ENCODE data around the gene YOD1.

YOD1 gene

DNA sequence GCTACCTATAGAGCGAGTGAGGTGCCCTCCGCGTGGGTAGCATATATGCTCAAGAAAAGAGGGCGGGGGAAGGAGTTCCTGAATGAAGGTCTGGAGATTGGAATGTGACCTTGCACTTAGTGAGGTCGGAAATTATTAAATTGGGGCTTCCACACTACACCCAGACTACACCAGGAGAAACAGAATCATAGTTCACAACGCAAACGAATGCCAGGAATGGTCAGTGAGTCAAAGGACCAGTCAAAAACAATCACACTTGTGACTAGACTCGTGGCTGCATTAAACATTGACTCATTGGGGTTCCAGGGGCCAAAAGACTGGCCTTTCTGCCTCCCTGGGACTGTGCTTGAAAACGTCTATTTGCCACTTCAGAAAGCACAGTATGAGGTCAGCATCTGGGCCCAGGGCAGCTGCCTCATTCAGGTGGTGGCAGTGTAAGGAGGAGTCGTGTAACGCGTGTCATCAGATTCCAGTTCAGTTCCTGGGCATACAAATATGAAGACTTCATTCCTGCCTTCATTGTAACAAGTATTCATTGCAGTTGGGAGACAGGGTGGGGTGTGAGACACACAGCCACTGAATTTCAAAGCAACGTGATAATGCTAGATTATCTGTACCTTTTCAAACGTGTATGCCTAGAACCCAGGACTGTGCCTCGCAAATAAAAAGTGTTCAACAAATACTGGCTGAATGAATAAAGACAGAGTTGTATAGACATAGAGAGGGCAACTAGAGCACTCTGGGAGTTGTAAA is at the start of gene YOD1:
Gene YOD1, minus strand, starts transcription at position 18 of the 753 bp plus-strand sequence. CDS start 178 bp downstream, outside the sequence.
- no peak for DNase-seq (ENCODE audit: low read depth in 2 of 2)

GRCh38 chr1:207097871-207098324 is 46.9 kb upstream of the YOD1 start:
- no peak for DNase-seq (ENCODE audit: low read depth in 2 of 2)

GRCh38 chr1:207093944-207094343 is 42.9 kb upstream of the YOD1 start:
- no peak for DNase-seq (ENCODE audit: low read depth in 2 of 2)

DNA sequence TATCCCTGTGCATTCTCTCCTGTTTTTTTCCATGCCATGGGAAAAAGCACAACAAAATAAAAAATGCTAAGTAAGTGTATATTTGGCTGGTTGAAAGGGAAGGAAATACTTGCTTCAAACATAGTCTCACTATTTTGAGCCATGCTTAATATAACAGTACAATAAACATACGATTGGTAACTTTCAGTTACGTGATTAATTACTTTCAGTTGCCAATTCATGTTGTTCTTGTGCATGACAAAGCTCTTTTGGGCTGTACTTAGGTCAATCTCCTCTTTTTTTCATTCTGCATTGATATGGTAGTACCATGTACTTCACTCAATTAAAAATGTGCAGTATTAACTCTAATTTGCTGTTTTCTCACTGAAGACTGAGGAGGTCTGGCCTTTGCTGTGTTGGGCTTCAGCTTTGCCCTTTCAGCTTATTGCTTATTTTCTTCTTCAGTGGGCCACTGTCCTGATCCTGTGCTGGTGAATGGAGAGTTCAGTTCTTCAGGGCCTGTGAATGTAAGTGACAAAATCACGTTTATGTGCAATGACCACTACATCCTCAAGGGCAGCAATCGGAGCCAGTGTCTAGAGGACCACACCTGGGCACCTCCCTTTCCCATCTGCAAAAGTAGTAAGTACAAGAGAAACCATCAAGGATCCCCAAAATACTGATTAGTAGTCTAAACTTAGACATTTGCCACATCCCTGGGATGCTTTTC is 40.3 kb upstream of the YOD1 start:
- DNase-seq (ENCODE audit: low read depth in 2 of 2) = no peak

- DNase-seq (ENCODE audit: low read depth in 2 of 2) = no peak
Measured at GRCh38 chr1:207089627-207090355, 38.8 kb upstream of the YOD1 start.

DNA sequence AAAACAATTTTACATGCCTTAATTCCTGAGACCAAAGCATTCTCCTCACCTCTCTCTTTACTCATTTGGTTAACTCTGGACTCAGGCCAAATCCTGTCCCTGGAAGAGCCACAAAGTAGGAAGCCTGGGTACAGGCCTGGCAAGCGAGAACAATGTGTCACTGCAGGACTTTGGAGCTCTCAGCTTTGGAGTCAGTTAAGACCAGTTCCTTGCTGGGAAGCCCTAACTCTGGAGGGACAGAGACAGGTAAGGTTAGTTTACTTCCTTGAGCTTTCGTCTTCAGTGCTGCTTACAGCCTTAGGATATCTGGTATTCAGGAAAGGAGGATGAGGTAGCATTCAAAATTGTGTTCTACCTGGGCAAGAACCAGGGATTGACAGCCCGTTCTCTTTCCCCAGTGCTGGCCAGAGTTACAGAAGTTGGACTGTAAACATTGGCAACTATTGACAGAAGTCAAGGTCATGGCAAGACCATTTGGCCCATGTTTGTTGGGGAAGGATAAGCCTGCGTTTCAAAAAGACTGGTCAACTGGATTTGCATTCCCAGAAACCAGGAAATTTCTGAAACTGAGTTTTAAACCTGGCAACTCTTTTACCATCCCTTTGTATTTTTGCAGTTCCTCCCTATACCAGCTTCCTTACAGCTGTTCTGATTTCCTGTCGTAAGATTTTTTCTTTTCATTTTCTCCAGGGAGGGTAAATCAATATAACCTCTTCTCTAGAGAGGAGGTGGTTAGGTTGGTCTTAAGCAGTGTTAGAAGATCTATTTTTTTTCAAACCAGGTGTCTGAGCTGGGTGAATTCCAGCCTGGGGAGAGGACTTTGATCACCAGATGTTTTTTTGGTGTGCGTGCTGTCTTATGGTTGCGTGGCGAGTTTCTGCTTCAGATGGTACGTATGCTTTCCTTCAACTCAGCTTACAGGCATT is 38.0 kb upstream of the YOD1 start, which contains the start of gene C4BPB:
Gene C4BPB, plus strand, starts transcription at position 160 of the 926 bp plus-strand sequence. Its CDS starts 672 bp downstream, at position 832.
- DNase-seq (ENCODE audit: low read depth in 2 of 2) = no peak

DNA sequence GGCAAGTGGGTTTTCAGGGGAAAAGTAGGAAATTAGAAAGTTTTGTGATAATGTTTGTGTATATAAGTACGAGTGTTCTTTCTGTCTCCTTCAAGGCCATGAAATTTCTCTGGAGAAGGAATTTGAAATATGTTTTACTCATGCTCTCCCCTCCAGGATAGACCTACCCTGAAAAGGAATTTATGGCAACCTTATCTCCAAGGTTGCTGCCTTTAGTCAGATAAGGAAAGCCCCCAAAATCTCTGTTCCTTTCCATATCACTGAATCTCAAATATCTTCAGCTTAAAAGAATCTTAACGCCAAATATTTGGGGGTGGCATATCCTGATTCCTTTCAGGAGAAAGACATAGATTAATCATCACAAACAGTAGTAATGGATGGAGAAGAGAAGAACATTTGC is 37.2 kb upstream of the YOD1 start:
- DNase-seq (ENCODE audit: low read depth in 2 of 2) = no peak

DNA sequence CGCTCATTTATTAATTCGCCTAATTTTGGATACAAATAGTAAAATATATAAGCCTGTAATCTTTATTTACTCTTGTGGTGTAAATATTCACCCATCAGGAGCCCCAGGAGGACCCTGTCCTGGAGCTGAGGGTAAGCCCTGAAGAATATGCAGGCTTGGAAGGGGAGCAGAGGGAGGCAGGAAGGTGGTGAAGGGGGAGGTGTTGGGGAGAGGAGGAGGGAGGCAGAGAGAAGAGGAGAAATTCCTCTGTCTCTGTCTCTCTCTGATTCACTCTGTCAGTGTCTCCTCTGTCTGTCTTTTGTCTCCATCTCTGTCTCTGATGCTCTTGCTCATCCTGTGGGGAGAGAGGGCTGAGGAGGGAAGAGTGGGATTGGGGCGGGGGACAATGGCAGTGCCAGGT is 34.9 kb upstream of the YOD1 start:
- DNase-seq (ENCODE audit: low read depth in 2 of 2) = no peak

DNA sequence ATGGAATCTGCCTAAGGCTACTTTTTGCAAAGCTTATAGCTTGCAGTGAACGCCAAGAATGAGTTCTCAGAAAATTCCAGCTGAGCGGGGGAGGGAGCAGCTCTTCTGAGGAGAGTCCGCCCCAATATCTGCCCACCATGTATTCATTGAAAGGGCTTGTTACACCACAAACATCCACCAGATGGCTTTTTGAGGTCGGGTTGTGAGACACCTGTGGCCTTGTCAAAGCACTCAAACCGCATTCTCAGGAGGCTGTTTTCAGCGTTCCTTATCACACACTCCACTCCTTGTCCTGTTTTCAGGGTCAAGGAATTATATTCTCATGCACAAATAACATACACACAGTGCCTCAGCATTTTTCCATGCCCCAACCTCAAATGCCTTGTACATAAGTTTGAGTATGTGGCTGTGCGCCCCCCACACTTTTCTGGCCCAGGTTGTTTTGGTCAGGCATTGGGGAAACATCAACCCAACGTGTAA is 33.7 kb upstream of the YOD1 start:
- peak; percentile 29 to 30 for DNase-seq (ENCODE audit: low read depth in 2 of 2)

DNA sequence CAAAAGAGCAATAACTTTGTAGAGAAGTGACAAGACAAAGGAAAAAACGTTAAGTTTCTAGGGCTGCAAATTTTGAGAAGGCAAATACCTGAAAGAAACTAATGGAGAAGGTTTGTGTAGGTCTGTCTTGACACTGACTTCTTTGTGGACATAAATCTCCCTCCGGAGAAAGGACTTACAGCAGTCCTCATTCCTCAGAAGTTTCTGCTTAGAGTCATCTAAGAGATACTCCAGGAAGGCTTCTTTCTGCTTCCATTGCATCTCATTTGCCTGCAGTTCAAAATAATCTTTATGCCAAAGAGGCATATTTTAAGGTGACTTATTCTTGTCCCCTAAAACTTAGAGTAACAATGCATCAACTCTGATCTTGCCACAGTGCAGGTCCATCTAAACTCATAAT is 33.2 kb upstream of the YOD1 start:
- no peak for DNase-seq (ENCODE audit: low read depth in 2 of 2)

DNA sequence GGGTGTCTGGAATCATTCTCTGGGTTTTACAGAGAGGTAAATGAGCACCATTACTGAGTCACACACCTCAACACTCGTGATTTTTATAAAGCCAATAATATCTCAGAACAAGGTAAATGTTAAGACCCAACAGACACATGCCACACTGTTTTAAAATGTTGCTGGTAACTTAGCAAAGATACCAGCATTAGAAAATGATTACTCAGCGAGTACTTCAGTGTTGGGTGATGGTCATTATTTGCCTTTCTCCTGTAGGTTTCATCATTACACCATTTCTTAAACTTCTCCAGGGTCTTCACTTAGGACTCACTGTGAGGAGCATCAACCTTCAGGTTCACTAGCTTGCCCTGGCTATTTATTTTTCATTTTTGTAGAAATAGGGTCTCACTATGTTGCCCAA is 30.8 kb upstream of the YOD1 start:
- no peak for DNase-seq (ENCODE audit: low read depth in 2 of 2)

- no peak for DNase-seq (ENCODE audit: low read depth in 2 of 2)
Measured at GRCh38 chr1:207081088-207081487, 30.1 kb upstream of the YOD1 start.

DNA sequence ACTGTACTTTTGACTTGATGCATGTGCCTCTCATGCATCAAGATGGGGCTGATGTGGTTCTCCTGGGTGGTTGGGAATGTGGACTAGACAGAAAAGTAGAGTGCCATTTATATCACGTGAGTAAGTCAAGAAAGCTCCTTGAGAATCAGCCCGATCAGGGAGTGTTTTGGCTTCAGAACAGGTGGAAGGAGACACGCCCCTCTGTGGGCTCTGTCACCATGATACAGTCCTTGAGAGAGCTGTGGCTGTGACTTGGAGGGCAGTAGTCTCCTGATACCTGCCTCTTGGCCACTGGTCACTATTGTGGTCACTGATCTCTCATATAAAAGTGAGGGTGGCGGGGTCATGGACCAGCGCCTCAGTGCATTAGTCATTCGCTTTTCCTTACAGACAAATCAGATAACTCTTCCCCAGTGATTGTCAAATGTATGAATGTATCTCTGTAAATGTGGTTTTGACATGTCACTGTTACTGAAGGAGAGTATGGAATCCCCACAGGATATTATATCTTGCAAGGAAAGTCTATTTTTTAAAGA is 28.8 kb upstream of the YOD1 start:
- no peak for DNase-seq (ENCODE audit: low read depth in 2 of 2)

GRCh38 chr1:207078578-207079132 is 27.6 kb upstream of the YOD1 start:
- no peak for DNase-seq (ENCODE audit: low read depth in 2 of 2)

- DNase-seq (ENCODE audit: low read depth in 2 of 2) = peak; percentile 16 to 35
Measured at GRCh38 chr1:207077470-207078377, 26.7 kb upstream of the YOD1 start.

GRCh38 chr1:207077012-207077411 is 26.0 kb upstream of the YOD1 start:
- no peak for DNase-seq (ENCODE audit: low read depth in 2 of 2)

- DNase-seq (ENCODE audit: low read depth in 2 of 2) = no peak
Measured at GRCh38 chr1:207076181-207076955, 25.4 kb upstream of the YOD1 start.

DNA sequence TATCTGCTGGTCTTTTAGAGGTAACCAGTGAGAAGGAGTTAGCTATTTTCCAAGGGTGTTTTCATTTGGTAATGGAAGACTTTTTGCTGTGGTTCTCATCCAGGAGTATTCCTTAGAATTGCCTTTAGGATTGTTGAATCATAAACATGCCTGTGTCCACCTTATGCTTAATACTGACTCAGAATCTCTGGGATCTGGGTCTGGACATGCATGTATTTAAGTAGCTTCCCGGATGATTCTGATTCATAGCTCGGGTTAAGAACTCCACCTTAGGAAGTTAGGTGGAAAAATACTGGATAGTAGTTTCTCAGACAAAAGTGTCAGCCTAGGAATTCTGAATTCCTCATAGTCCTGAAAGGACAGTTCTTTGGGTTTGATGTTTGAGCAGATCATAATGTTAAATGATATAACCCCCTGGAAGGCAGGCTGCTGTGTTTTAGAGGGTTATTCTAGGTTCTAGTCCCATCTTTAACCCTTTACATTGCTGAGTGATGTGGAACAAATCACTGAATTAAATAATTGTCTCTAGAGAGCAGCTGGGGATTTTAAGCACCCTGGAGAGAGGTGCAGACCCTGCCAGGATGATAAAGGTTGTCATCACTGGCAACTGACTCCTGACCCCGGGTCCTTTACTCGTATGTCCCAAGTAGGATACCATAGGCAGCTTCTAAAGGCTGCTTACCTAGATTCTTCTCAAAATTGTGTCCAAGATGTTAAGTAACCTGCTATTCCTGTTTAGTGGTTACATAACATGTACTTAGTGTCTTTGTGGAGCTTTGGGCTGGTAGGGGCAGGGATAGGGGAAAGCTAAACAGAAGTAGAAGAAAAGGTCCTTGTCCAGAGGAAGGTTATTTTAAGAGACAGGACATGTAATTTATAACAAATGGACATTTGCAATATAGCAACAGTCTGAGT is 23.2 kb upstream of the YOD1 start:
- DNase-seq (ENCODE audit: low read depth in 2 of 2) = no peak

Measured in stimulated activated CD8-positive, alpha-beta memory T cell treated with anti-CD3 and anti-CD28 coated beads, Interleukin-7, amount 100 ng/mL, for 4 hours (primary cell).